ENCODE data around the gene VPS26A.
"Not testable (repeated sequence)": the region's sequence is repeated elsewhere in the genome, so short reads cannot be mapped to it uniquely, and the experiment has no call there.

VPS26A gene

DNA sequence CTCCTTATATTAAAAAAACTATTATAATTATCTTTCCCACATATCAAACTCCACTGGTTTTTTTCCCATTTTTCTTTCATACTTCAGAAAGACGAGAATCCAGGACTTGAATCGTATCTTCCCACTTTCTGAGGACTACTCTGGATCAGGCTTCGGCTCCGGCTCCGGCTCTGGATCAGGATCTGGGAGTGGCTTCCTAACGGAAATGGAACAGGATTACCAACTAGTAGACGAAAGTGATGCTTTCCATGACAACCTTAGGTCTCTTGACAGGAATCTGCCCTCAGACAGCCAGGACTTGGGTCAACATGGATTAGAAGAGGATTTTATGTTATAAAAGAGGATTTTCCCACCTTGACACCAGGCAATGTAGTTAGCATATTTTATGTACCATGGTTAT lies 20.2 kb upstream of the VPS26A start:
- no peak for DNase-seq

DNA sequence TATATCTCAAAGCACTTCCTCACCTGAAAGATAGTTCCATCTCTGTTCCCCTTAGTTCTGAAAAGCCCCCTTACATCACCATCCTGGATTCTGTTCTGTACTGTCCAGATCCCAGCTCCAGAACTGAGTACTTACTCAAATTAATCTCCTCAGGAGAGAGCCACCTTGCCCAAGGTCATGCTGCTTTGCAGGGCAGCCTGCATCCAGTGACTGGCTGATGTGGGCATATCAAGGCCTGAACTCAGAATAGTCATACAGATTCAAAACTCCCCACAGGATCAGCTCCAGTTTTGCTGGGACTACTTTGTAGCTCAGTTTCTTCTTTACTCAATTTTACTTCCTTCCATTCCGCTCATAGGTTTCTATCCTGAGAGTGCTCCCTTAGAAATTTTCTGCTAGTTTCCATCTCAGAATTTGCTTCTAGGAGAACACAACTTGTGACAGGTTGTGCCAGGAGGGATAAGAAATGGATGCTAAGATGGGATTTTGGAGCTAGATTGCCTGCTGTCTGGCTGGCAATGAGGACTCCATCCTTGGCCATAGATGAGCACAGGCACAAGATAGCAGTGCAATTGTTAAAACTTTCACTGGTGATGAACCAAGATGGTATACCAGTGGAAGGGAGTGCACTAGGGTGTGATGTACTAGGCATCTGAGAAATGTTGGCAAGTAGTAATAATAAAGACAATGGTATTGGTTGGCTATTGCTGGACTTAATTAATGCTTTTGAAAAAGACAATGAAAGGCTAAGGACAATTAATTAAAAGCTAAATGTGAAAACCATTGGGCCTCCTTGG lies 18.8 kb upstream of the VPS26A start:
- no peak for DNase-seq

DNA sequence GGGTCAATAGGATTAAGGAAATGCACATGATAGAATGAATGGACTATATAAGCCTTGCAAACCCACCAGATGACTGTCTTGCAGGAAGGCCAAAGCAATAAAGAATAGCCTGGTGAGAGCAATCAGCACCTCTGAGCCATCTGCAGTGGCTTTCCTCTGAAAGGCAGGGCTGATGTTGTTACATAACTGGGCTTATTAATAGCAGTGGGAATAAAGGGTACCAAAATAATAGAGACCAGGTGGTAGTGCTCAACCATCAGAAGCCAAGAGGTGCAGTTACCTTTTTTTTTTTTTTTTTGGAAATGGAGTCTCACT lies 16.8 kb upstream of the VPS26A start:
- no peak for DNase-seq

DNA sequence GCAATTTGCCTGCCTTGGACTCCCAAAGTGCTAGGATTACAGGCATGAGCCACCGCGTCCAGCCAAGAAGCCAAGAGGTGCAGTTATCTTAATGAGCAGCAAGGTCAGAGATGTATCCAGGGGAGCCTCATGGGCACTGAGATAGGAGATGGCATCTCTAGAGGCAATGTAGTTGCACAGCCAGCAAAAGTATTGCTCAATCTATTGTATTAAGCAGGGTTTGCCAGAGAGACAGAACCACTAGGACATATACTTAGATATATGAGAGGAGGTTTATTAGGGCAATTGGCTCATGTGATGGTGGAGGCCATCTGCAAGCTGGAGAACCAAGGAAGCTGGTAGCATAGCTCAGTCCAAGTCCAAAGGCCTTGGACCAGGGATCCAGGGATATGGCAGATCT lies 16.3 kb upstream of the VPS26A start:
- DNase-seq, result no peak

DNA sequence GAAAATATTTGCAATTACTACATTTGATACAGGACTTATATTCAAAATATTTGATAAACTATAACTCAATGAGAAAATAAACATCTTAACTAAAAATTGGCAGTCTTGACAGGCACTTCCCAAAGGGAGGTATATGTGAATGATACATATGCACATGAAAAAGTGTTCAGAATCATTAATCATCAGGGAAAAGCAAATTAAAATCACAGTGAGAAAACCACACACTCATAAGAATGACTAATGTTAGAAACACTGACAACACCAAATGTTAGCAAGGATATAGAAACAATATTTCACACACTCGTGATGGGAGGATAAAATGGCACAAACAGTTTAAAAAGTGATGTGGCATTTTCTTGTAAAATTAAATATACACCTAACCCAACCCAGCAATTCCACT lies 4.1 kb upstream of the VPS26A start:
- no peak for DNase-seq

DNA sequence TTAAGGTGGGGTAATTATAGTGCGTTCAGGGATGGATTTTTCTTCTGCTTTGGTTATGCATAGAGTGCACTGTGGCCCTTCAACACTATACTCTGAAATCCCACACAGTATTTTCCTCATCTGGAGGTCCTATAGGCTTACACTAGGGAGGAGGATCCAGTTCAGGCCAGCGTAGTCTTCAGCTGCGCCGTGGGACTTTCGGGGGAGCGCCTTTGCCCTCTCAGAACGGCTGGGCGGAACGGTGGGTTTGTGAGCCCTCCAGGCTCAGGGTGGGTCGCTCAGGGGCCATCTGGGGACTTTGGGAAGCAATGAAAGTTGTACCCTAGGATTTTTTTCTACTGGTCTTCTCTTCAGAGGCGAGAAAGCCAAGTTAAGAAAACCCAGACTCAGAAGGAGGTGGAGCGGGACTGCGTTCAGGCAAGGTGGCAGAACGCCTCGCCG lies 652 bp upstream of the VPS26A start:
- DNase-seq, result no peak

DNA sequence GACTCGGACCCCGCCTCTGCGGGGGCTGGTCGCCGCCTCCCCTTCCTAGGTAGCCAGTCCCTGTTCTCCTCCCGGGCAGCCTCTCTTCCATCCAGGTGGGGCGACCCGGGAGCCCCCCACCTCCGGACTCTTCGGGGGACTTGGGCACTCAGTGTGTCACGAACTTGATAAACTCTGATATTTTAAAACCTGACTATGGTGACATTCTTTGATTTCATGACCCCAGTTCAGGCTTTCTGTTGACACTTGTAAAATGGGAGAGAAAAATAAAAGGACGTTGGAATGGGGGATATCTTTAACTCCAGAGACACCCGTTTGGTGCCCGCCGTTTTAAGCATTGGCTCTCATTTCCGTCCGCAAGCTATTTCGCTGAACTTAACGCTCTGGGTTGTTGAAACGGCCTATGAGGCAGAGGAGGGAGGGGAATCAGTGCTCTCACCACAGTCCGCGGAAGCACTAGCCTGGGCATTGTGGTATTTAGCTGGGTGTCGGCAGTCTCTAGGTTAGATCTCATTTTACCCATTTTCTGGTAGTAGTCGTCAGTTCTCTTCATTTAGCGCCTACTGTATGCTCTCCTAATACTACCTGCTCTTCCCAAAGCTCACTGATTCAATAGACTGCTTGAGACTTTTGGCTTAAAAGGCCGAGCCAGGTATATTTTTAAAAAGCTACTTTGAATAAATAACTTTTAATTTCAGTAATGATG lies 738 bp downstream of the VPS26A start:
- peak; percentile 79 for DNase-seq

DNA sequence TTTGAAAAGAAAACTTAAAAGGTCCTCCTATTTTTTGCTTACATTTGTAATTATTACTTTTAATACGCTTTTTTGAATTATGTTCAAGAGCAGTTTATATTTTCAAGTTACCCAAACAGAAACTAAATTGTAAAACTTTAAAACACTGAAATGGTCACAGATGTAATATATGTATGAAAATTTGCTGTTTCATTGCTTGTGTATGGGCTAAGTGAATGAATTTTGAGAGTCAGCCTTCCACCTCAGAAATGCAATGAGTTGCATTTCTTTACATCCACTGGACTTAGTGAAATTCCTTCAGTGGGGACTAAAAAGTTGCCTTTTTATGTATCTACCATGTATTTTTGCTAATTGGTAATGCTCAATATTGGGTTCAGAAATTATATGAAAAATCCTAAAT lies 1.6 kb downstream of the VPS26A start:
- no peak for DNase-seq

DNA sequence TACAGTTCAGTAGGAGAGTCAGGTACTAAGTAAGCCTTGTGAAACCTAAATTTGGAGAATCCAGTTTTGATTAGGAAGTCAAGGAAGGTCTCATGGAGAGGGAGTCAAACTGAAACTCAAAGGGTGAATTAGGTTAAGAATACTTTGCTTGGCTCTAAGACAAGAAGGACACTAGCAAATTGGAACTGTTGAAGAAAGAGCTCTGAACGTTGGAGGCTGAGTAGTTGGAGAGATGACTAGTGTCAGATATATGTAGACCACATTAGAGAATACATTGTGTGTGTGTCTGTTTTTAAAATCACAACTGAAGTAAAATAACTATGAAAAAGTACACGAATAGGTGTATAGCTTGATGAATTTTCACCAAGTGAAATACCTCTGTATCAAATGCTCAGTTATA lies 6.3 kb downstream of the VPS26A start:
- DNase-seq, result no peak

DNA sequence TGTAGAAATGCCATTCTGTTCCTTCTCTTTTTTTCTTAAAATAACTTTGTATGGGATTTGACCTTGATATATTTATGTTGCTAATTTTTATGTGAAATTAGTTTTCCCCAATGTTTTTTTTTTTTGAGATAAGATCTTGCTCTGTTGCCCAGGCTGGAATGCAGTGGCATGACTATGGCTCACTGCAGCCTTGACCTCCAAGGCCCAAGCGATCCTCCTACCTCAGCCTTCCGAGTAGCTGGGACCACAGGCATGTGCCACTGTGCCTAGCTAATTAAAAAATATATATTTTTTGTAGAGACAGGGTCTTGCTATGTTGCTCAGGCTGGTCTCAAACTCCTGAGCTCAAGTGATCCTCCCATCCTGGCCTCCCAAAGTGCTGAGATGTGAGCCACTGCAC lies 16.0 kb downstream of the VPS26A start:
- DNase-seq, result no peak

DNA sequence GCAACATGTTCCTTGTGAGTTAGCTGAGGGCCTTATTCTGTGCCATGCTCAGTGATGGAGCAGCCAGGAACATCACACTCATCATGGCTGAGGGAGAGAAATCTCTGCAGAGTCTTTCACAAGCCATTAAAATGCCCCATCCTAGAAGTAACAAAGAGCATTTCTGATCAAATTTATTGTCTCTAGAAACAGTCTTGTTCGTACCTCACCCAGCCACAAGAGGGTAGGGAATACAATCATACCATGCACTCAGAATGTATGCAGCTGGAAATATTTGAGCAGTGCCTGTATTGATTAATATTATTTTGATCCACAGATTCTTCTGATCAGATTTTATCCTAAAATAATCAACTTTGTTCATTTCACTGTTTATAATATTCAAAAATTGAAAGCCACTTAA lies 17.3 kb downstream of the VPS26A start:
- DNase-seq, result no peak

DNA sequence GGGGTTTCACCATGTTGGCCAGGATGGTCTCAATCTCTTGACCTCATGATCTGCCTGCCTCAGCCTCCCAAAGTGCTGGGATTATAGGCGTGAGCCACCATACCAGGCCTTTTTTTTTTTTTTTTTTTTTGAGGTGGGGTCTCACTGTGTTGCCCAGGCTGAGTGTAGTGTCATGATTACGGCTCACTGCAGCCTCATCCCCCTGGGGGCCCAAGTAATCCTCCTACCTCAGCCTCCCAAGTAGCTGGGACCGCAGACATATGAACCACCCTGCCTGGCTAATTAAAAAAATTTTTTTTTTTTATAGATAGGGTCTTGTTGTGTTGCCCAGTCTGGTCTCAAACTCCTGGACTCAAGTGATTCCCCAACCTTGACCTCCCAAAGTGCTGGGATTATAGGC lies 18.1 kb downstream of the VPS26A start:
- not testable (repeated sequence) for DNase-seq

DNA sequence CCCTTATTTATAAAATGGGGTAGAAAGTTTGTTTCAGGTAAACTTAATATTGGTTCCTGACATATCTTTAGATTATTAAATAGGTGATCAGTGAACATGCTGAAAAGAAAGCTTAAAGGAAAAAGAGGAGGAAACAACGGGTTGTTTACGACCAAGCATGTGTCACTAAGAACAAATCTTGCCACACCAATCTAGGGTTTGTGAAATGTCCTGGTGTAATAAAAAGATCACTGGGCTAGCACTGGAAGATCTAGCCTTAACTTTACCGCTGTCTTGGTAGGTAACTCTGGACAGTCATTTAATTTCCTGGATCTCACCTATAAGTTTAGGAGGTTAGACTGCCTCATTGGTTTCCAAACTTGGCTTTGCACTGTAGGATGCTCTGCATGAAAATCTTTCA lies 19.0 kb downstream of the VPS26A start:
- DNase-seq, result no peak

DNA sequence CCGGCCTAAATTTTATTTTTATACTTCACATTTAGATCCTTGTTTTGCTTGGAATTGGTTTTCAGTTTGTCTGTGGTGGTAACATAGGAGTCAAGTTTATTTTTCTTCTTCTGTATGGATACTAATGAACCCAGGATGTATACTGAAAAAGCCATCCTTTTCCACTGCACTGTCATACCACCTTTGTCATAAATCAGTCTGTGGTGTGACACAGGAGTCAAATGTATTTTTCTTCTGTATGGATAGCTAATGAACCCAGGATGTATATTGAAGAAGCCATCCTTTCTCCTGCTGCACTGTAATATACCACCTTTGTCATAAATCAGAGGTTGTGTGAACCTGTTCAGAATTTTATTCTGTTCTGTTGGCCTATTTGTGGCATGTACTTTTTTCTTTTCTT lies 21.4 kb downstream of the VPS26A start:
- no peak for DNase-seq

DNA sequence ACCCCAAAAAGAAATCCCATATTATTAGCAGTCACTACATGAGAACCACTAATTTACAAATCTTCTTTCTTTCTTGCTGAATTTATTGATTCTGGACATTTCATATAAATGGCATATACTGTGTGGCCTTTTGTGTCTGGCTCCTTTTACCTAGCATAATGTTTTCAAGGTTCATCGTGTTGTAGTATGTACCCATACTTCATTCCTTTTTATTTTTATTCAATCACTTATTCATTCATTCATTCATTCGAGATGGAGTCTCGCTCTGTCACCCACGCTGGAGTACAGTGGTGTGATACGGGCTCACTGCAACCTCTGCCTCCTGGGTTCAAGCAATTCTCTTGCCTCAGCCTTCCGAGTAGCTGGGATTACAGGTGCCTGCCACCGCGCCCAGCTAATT lies 21.9 kb downstream of the VPS26A start:
- no peak for DNase-seq

DNA sequence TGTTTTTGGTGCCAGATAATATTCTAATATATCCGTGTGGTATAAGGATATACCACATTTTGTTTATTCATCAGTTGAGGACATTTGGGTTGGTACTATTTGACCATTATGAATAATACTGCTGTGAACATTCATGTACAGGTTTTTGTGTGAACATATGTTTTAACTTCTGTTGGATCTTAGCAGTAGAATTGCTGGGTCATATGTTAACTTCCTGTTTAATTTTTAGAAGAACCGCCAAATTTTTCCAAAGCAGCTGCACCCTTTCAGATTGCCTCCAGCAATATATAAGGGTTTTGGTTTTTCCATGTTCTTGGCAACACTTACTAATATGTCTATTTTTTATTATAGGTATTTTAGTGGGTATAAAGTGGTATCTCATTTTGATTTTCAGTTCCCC lies 22.8 kb downstream of the VPS26A start:
- DNase-seq, result no peak

DNA sequence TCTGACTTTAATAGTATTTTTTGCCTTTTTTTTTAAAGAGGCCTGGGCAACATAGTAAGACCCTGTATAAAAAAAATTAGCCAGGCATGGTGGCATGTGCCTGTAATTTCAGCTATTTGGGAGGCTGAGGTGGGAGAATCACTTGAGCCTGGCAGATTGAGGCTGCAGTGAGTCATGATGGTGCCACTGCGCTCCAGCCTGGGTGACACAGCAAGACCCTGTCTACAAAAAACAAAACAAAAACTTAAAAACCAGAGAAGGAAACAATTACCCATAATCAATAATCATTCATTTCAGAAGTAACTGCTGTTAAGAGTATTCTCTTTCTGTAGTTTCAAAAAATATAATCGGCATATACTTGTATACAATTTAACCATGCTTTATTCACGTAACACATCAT lies 28.0 kb downstream of the VPS26A start:
- no peak for DNase-seq

DNA sequence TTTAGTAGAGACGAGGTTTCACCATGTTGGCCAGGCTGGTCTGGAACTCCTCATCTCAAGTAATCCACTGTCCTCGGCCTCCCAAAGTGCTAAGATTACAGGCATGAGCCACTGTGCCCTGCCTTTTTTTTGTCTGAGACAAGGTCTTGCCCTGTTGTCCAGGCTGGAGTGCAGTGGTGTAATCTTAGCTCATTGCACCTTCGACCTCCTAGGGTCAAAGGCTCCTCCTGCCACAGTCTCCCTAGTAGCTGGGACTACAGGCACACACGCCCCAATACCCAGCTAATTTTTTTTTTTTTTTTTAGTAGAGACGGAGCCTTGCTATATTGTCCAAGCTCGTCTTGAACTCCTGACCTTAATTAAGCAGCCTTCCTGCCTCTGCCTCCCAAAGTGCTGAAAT lies 29.2 kb downstream of the VPS26A start:
- DNase-seq, result no peak

DNA sequence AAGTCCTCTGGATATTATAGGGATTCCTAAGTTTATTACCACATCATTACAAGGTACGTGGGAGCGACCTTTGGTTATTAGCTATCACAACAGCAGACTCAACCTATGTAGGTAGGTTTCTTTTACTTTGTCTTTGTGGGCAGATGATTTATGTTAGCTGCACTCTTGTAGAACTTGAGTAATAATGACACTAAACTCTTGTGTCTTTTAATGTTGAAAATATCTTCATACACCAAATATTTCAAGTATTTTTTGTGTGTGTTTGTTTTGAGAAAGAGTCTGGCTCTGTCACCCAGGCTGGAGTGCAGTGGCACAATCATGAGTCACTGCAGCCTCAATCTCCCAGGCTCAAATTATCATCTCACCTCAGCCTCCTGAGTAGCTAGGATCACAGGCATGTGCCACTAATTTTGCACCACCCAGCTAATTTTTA lies 36.8 kb downstream of the VPS26A start:
- DNase-seq, result no peak

DNA sequence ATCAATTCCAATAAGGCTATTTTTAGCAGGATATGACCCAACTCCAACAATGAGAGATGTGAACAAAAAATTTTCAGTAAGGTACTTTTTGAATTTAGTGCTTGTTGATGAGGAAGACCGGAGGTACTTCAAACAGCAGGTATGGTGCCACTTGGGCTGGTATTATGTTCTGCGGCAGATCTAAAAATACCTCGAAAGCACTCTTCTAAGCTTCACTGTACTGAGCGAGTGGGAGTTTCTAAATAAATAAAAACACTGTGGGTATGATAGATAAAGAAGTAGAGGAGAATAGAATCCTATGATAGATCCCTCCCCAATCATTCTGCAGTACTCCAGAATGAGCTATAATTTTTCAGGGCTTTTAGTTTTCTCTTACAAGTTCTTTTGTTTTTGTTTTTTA lies 44.5 kb downstream of the VPS26A start:
- no peak for DNase-seq

DNA sequence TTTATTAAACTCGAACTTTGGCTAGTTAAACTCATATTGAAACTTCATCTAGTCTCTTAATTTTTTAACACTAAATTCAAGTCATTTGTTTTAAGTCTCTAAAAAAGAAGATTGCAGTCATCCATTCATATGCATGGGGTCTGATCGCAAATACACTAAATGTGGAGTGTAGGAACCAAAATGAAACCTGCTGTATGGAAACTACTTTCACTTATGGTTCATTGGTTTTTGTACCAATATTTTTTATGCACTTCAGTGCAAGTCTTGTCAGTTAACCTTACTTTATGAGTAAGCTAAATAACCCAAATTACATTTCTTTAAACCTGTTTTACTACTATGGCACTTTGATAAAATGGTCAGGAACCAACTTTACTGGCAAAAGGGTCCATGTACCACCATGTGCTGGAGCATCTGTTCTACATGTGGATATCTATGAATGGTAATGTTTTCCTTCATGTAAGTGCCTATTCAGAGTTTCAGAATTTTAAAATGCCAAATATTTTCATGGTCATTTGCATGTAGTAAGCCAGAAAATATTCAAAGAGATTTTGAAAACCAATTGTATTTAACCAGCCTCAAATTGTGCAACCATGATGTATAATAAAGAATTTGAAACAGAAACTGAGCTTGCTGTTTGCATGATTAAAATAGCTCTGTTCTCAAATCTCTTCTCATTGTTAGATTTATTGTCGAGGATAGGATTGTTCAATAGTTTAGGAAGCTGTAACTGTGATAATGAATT lies 48.4 kb downstream of the VPS26A start:
- no peak for DNase-seq

DNA sequence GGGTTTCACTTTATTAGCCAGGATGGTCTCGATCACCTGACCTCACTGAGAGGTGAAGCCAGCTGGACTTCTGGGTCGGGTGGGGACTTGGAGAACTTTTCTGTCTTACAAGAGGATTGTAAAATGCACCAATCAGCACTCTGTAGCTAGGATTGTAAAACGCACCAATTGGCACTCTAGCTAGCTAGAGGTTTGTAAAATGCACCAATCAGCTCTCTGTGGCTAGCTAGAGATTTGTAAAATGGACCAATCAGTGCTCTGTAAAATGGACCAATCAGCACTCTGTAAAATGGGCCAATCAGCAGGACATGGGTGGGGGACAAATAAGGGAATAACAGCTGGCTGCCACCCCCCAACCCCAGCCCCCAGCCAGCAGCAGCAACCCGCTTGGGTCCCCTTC lies 51.3 kb downstream of the VPS26A start:
- not testable (repeated sequence) for DNase-seq

DNA sequence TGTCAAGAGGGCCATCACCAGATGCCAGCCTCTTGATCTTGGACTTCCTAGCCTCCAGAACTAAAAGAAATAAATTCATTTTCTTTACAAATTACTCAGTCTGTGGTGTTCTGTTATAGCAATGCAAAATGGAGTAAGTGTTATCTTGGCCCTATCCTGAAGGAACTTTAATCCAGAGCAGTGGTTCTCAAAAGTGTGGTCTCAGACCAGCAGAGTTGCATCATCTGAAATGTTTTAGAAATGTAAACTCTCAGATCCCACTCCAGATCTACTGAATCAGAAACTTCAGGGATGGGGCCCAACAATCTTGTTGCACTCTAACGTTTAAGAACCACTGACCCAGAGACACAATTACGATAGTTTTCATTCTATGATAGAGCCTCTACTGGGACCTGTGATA lies 52.8 kb downstream of the VPS26A start:
- DNase-seq, result no peak

DNA sequence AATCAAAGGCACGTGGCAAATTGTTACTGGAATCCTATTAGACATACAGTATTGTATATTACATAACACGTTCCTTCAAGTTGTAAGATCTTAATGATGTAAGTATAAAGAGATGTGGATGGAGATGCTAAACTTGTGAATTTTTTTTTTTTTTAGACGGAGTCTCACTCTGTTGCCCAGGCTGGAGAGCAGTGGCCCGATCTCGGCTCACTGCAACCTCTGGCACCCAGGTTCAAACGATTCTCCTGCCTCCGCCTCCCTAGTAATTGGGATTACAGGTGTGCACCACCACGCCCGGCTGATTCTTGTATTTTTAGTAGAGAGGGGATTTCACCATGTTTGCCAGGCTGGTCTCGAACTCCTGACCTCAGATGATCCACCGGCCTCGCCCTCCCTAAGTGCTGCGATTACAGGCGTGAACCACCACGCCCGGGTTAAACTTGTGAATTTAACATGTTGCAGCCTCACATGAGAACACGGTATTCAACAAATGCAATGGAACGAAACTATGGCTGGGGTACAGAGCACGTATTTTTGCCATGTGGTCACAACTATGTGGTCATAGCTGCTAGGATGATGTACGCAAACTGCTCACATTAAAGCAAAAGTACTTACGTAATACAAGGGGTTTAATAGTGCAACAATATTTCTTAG lies 55.2 kb downstream of the VPS26A start:
- DNase-seq, result no peak
